Fibroblast of skin of left biceps (primary cell): ENCODE data around the gene MYO1D.
"Not testable (repeated sequence)": the region's sequence is repeated elsewhere in the genome, so short reads cannot be mapped to it uniquely, and the experiment has no call there.

Experiments used
- DNase-seq, 2 experiments: peaks; one replicate each; pipeline ENCODE4 v3.0.0-alpha.2; 2013; ENCODE audit warnings: low read depth in 2 of 2

The MYO1D gene

DNA sequence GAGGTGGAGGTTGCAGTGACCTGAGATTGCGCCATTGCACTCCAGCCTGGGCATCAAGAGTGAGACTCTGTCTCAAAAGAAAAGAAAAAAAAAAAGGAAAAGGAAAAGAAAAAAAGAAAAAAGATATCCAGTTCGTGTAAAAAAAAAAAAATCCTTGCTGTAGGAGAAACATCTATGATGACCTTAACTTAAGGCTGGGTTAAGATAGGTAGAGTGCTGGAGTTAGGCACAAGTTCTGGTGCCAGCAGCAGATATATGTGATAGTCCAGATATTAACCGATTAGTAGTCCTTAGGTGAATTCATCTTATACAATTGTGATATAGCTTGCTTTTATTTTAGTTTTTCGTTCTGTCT lies 415.4 kb downstream of the MYO1D start:
- DNase-seq, result no peak

DNA sequence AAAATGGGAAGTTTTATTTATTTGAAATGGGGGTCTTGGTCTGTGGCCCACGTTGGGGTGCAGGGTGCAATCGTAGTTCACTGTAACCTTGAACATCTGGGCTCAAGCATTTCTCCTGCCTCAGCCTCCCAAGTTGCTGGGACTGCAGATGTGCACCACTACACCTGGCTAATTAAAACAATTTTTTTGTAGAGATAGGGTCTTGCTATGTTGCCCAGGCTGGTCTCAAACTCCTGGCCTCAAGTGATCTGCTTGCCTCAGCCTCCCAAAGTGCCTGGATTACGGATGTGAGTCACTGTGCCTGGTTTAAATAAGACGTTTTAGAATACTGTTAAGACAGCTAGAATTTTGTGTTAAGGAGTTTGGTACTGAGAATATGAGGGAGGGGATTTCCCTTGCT lies 416.9 kb downstream of the MYO1D start:
- DNase-seq, result no peak

DNA sequence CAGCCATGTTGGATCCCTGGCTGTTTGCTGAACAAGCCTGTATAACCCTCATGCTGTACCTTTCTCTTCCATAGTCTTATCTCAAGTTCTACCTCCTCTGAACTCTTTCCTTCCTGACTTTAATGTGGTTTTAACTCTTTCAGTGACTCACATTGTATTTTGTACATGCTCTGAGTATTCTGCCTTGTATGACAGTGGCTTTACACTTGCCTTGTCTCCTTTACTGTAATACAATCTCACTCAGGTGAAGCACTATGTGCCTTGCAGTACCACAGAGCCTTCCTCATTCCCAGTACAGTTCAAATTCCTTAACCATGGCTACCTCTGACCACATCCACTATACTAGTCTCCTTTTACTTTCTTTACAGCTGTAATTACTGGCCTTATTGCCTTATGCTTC lies 418.6 kb downstream of the MYO1D start:
- DNase-seq, result no peak

DNA sequence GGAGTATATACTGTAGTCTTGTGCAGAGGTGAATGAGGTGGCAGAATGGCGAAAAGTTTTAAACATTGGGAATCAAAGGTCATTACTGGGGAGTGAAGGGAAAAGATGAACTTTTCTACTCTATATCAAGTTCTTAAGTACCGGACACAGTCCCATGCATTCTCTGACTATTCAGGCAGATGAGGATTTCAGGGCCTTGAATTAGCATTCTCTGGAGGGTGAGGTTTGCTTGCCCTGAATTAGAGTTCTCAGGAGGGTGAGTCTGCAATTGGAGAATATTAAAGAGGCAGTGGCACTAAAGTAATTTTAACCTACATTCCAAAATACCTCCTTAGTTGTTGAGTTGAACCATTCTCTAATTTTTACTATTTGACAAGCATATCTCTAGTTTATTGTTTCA lies 423.6 kb downstream of the MYO1D start:
- no peak for DNase-seq

DNA sequence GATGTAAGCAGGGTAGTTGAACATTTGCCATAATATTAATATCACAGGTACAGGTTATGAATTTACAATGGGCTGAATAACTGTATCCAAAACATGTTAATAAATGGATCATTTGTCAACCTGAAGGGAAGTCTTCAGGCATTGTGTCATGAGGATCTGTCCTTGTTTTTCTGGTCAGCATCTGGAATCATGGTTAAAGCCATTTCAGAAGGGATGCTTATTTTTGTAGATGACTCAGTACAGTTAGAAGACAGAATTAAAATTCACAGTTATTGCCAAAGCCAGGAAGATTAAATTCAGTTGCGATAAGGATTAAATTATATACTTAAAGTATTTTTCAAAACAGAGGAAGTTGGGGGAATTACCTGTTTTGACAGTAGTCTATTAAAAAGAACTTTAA lies 424.6 kb downstream of the MYO1D start:
- DNase-seq, result no peak

DNA sequence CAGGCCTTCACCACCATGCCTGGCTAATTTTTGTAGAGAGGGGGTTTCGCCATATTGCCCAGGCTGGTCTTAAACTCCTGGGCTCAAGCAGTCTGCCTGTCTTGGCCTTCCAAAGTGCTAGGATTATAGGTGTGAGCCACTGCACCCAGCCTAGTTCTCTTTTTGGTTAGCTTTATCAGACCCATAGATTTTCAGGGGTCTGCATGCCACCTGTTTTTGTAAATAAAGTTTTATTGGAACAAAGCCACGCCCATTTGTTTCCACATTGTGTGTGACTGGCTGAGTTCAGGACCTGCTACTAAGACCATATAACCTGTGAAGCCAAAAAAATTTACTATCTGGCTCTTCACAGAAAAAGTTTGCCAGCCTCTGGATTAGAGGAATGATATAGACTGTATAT lies 425.0 kb downstream of the MYO1D start:
- DNase-seq, result no peak

DNA sequence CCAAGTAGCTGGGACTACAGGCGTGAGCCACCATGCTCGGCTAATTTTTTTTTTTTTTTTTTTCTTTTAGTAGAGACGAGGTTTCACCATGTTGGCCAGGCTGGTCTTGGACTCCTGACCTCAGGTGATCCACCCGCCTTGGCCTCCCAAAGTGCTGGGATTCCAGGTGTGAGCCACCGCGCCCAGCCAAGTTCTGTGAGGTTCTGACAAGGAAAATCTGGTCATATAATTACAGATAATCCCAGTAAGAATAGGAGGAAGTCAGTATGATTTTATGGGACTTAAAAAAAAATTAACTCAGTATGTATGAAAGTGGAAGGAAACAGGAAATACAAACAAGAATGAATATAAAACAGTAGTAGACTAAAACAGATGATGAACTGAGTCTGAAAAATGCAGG lies 426.5 kb downstream of the MYO1D start:
- DNase-seq, result not testable (repeated sequence)

DNA sequence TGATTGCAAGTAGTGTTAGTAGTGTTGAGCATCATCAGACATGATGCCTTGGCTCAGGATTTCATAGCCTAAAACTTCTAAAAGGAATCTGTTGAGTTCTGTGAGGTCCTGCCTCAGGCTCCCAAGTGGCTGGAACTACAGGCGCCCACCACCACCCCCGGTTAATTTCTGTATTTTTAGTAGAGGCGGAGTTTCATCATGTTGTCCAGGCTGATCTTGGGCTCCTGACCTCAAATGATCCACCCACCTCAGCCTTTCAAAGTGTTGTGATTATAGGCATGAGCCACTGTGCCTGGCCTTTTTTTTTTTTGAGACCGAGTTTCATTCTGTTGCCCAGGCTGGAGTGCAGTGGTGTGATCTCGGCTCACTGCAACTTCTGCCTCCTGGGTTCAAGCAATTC lies 427.0 kb downstream of the MYO1D start:
- no peak for DNase-seq

DNA sequence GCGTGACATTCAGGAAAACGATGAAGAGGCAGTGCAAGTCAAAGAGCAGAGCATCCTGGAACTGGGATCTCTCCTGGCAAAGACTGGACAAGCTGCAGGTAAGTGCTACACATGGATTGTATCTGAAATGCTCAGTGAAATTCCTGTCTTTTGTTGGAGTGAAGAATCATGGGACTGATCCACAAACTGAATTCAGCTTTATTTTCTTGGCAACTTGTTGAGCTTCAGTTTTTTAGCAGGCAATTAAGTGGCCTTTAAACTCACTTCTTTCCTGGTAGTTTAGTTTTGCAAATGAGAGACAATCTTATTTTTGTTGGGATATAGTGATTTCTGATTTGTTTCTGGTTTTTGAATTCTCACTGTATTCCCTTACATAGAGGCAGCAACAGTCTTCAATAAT lies 430.0 kb downstream of the MYO1D start:
- no peak for DNase-seq

DNA sequence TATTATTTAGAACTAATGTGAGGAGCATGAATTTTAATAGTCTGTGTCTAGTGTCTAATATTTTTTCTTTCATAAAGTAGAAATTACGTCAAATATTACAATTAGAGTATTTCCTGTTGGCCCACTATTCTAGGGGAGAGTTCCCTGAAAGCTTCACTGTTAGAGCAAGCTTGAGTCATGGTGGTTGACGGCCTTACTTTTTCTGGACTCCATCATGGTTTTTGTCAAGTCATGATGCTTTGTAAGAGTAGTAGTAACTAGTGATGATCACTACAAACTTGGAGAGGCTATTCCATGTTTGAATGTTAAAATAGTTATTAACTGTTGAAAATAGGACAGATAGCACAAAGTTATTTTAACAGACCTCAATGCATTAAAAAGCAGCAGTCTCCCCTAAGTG lies 431.0 kb downstream of the MYO1D start:
- DNase-seq, result no peak

DNA sequence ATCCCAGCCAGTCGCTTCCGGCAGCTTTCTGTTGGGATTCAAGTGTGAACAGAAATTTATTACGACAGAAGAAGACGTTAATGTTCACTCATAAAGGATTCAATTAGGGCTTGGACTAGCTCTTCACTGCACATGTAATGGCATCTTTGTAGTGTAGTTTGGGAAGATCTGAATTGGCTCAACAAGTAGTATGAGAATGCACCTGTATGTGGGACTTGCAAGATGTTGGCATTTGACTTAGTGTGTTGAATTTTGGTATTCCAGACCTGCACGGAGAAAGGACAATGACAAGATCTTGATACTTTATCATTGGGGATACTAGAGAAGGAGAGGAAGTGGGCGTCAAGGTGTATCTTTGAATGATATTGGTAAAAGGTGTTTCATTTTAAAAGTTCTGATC lies 431.4 kb downstream of the MYO1D start:
- no peak for DNase-seq

DNA sequence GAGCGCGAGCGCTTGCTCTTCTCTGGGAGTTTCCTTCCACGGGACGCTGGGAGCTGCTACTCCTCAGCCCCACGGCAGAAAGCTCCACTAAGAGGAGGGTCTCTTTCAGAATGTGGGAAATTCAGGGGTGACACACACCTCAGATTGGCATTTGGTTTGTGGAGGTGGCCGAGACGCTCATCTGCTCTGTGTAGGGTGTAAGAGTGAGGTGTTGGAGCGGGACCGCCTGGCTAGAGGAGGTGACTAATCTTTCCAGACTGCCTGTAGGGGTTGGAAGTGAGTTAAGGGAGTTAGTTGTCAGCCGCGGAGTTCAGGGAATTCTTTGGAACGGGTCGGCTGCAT lies 431.9 kb downstream of the MYO1D start:
- no peak for DNase-seq

DNA sequence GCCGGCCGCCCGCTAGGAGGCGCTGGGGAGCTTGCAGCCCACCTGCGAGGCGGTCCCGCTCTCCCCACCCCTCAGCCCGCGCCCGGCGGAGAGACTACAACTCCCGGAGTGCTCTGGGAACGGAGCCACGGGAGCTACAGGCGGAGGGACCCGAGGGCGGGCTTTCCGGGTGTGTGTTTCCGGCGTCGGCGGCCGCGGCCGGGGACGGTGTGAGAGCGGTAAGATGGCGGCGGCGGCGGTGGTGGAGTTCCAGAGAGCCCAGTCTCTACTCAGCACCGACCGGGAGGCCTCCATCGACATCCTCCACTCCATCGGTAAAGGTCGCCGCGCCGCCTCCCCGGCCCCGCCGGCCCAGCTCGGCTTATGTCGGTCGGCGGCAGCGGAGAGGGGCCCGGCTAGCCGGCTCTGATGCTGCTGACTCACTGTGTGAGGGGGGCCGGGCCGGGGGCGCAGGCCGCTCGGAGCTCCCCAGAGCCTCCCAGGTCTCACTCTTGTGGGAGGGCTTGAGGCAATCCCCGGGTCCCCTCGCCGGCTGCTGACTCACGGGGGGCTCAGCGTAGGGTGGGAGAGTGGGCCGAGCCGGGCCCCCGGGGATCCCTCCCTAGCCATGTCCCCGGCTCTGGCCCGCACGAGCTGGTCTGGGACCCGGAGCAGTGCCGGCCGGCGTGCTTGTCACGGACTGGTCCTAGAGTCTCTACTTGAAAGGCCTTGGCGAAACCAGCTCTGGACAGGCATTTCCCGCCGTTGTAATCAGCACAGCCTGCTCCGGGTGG lies 432.4 kb downstream of the MYO1D start, which contains the start of gene PSMD11:
Gene PSMD11, plus strand, starts transcription at position 210 of the 773 bp plus-strand sequence. Its CDS starts 14 bp downstream, at position 224.
- DNase-seq, result peak; percentile 91

DNA sequence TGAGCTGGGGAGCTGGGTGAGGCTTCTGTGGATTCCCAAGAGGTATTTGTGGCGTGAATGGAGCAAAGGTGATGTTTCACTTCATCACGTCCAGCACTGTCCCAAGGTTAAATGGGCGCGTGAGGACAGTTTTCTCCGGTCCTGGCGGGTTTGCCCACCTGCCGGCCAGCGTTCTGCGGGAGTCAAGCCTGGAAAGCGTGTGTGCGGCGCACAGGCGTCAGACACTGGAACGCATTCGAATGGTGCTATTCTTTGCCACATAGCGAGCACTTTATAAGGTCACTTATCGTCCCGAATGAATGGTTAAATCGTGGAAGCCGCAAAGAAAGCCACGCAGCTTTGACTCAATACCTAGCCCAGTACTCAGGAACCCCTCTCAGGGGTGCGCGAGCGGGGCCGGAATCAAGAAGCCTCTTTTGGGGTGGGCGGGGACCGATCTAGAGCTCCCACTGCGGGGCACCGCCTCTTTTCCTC lies 433.1 kb downstream of the MYO1D start:
- no peak for DNase-seq
